M059J (cell line): ENCODE results near the gene GTSE1. TPM values are rescaled to one million over a fixed set of nuclear protein-coding genes. Genes with fewer than 3 reads are reported as not detected.
"Not testable (repeated sequence)": the region's sequence is repeated elsewhere in the genome, so short reads cannot be mapped to it uniquely, and the experiment has no call there.

Source experiments
- DNase-seq: peaks from one replicate; pipeline ENCODE4 v3.0.0-alpha.2; 2012; ENCODE audit warnings: low read depth
- total RNA-seq: library from RNA; depleted of rRNA; stranded (reverse); fragments of >200 nt; shearing (Covaris generic); gene quantifications from 2 replicates; pipeline ENCODE4 v1.2.3, GENCODE V29; 2014

Gene GTSE1
- total RNA-seq, 1 experiment from 2014 or later: 26.7 TPM

GRCh38 chr22:46294784-46295183 lies 1.9 kb upstream of the GTSE1 start:
- no peak for DNase-seq

- no peak for DNase-seq
Measured at GRCh38 chr22:46295277-46295971, 1.2 kb upstream of the GTSE1 start.

GRCh38 chr22:46297151-46297812 lies 612 bp downstream of the GTSE1 start:
- DNase-seq: peak; percentile 73

- no peak for DNase-seq
Measured at GRCh38 chr22:46299101-46299500, 2.4 kb downstream of the GTSE1 start.

GRCh38 chr22:46300491-46300890 lies 3.8 kb downstream of the GTSE1 start:
- DNase-seq: no peak

GRCh38 chr22:46303347-46303965 lies 6.8 kb downstream of the GTSE1 start:
- DNase-seq: peak; percentile 36

- DNase-seq: no peak
Measured at GRCh38 chr22:46308283-46308988, 11.8 kb downstream of the GTSE1 start.

GRCh38 chr22:46309526-46310085 lies 12.9 kb downstream of the GTSE1 start:
- DNase-seq: no peak

GRCh38 chr22:46312056-46312455 lies 15.4 kb downstream of the GTSE1 start:
- no peak for DNase-seq

- not testable (repeated sequence) for DNase-seq
Measured at GRCh38 chr22:46312848-46313247, 16.2 kb downstream of the GTSE1 start.

GRCh38 chr22:46315976-46316375 lies 19.3 kb downstream of the GTSE1 start:
- DNase-seq: no peak

GRCh38 chr22:46317646-46318045 lies 21.0 kb downstream of the GTSE1 start:
- DNase-seq: no peak

GRCh38 chr22:46318576-46318975 lies 21.9 kb downstream of the GTSE1 start:
- no peak for DNase-seq

- DNase-seq: no peak
Measured at GRCh38 chr22:46319319-46319718, 22.6 kb downstream of the GTSE1 start.

GRCh38 chr22:46320166-46320710 lies 23.6 kb downstream of the GTSE1 start:
- no peak for DNase-seq

- no peak for DNase-seq
Measured at GRCh38 chr22:46320716-46321386, 24.2 kb downstream of the GTSE1 start.

- no peak for DNase-seq
Measured at GRCh38 chr22:46322711-46323110, 26.0 kb downstream of the GTSE1 start.

GRCh38 chr22:46323162-46323561 lies 26.5 kb downstream of the GTSE1 start:
- DNase-seq: no peak

GRCh38 chr22:46326066-46326680 lies 29.5 kb downstream of the GTSE1 start:
- no peak for DNase-seq

GRCh38 chr22:46327691-46328465 lies 31.2 kb downstream of the GTSE1 start:
- no peak for DNase-seq
